DOHH2 (cell line): ENCODE measurements around the gene BCL2L11.
"Not testable (repeated sequence)": the region's sequence is repeated elsewhere in the genome, so short reads cannot be mapped to it uniquely, and the experiment has no call there.

ENCODE experiments used
- H3F3A ChIP-seq: fragments of 200-600 bp; sonication (generic), shearing (Covaris generic); 2 replicates; pipeline ENCODE4 v1.6.0; 2016; ENCODE audit warnings: antibody characterized with exemption, mild to moderate bottlenecking; ENCODE audit not compliant: control insufficient read depth, insufficient read depth
- H3K27ac ChIP-seq: fragments of 200-600 bp; sonication (generic); 2 replicates; pipeline ENCODE4 v1.5.1; 2014; ENCODE audit warnings: low read depth, mild to moderate bottlenecking, low read length, moderate library complexity
- H3K27me3 ChIP-seq: fragments of 200-600 bp; sonication (generic); 2 replicates; pipeline ENCODE4 v1.6.1; 2014; ENCODE audit warnings: mild to moderate bottlenecking, low read length, mixed read lengths; ENCODE audit not compliant: control insufficient read depth
- H3K36me3 ChIP-seq: fragments of 200-600 bp; sonication (generic); 2 replicates; pipeline ENCODE4 v1.6.1; 2014; ENCODE audit warnings: mild to moderate bottlenecking, low read length, moderate library complexity, mixed read lengths; ENCODE audit not compliant: control insufficient read depth
- H3K4me1 ChIP-seq: fragments of 200-600 bp; sonication (generic); 2 replicates; pipeline ENCODE4 v1.6.1; 2014; ENCODE audit warnings: mild to moderate bottlenecking, low read length, mixed read lengths; ENCODE audit not compliant: control insufficient read depth
- H3K4me2 ChIP-seq: fragments of 200-600 bp; sonication (generic); 2 replicates; pipeline ENCODE4 v1.6.0; 2014; ENCODE audit warnings: mild to moderate bottlenecking, low read length, moderate library complexity
- H3K4me3 ChIP-seq: fragments of 200-600 bp; sonication (generic); 2 replicates; pipeline ENCODE4 v1.5.1; 2014; ENCODE audit warnings: mild to moderate bottlenecking, low read length, mixed read lengths
- H3K79me2 ChIP-seq: fragments of 200-600 bp; sonication (generic); 2 replicates; pipeline ENCODE4 v1.6.1; 2014; ENCODE audit warnings: mild to moderate bottlenecking, low read length, mixed read lengths; ENCODE audit not compliant: control insufficient read depth
- H3K9me2 ChIP-seq: fragments of 200-600 bp; sonication (generic); replicated peaks from 2 replicates; pipeline ENCODE4 v1.6.1; 2014; ENCODE audit warnings: mild to moderate bottlenecking, low read length, mixed read lengths; ENCODE audit not compliant: control insufficient read depth
- H3K9me3 ChIP-seq: fragments of 200-600 bp; sonication (generic); 2 replicates; pipeline ENCODE4 v1.6.1; 2014; ENCODE audit warnings: antibody characterized with exemption, low read length, mixed read lengths; ENCODE audit not compliant: control insufficient read depth, insufficient read depth
- H4K20me1 ChIP-seq: fragments of 200-600 bp; sonication (generic); 2 replicates; pipeline ENCODE4 v1.6.0; 2014; ENCODE audit warnings: low read depth, mild to moderate bottlenecking, antibody characterized with exemption, low read length, moderate library complexity; ENCODE audit not compliant: control insufficient read depth, insufficient read depth
- EZH2phosphoT487 ChIP-seq: fragments of 200-600 bp; sonication (generic); IDR thresholded peaks from 2 replicates; pipeline ENCODE4 v1.6.1; 2017; ENCODE audit warnings: borderline replicate concordance, mild to moderate bottlenecking, antibody characterized with exemption, low read length, moderate library complexity, mixed read lengths
- TF ChIP-seq, protein P1 (sequence below): fragments of 200-600 bp; sonication (generic); IDR thresholded peaks from one replicate; pipeline ENCODE4 v1.5.1; 2014; ENCODE audit warnings: antibody characterized with exemption, mild to moderate bottlenecking, low read depth, low read length; ENCODE audit not compliant: poor library complexity, severe bottlenecking

Gene BCL2L11, protein sequence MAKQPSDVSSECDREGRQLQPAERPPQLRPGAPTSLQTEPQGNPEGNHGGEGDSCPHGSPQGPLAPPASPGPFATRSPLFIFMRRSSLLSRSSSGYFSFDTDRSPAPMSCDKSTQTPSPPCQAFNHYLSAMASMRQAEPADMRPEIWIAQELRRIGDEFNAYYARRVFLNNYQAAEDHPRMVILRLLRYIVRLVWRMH

DNA sequence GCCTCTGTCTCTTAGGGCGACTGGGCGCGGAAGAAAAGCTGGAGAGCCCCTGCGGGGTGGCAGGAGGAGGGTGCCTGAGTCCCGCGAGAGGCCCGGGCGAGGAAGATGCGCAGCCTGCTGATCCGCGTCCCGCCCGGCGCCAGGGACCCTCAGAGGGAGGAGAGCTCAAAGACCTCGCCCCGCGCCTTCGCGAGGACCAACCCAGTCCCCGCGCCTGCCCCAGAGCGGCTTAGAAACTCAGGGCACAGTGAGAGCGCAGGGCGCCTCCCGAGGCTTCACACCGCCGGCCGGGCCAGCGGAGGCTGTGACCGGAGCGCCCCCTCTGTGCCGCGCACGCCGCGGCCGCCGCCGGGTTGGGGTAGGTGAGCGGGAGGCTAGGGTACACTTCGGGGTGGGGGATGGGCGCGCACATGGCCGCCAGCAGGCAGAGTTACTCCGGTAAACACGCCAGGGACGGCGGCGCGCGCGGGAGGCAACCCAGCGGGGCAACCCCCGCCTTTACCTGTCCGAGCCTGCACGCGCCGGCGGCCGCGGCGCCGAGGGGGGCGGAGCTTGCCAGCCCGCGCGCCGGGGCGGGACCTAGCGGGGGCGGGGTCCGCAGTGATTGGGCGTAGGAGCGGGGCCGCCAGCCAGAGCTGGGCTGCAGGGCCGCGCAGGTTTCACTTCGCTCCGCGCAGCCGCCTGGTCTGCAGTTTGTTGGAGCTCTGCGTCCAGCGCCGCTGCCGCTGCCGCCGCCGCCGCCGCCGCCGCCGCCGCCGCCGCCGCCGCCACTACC is at the start of gene BCL2L11:
Gene BCL2L11 (plus strand): TSS at position 662 of the 775 bp plus-strand sequence. CDS start 2,832 bp downstream, outside the sequence.
- no peaks in the 10 kb centered on the region for H3K9me2 ChIP-seq
- peaks cover 30% of the 10 kb centered on the region for H4K20me1 ChIP-seq
- peak within 1 kb of the TSS; percentile 77 for H3K27ac ChIP-seq
- H3K36me3 ChIP-seq = peaks cover 41% of the 10 kb centered on the region
- H3K27me3 ChIP-seq = peaks cover 45% of the 10 kb centered on the region
- H3F3A ChIP-seq = peaks cover 3% of the 10 kb centered on the region; the same call in 1 of the 2 replicates
- H3K4me3 ChIP-seq = peak within 1 kb of the TSS; percentile 91
- H3K4me1 ChIP-seq = peaks cover 62% of the 10 kb centered on the region
- H3K79me2 ChIP-seq = peaks cover 46% of the 10 kb centered on the region
- TF ChIP-seq, protein P1, sequence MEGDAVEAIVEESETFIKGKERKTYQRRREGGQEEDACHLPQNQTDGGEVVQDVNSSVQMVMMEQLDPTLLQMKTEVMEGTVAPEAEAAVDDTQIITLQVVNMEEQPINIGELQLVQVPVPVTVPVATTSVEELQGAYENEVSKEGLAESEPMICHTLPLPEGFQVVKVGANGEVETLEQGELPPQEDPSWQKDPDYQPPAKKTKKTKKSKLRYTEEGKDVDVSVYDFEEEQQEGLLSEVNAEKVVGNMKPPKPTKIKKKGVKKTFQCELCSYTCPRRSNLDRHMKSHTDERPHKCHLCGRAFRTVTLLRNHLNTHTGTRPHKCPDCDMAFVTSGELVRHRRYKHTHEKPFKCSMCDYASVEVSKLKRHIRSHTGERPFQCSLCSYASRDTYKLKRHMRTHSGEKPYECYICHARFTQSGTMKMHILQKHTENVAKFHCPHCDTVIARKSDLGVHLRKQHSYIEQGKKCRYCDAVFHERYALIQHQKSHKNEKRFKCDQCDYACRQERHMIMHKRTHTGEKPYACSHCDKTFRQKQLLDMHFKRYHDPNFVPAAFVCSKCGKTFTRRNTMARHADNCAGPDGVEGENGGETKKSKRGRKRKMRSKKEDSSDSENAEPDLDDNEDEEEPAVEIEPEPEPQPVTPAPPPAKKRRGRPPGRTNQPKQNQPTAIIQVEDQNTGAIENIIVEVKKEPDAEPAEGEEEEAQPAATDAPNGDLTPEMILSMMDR = peak; percentile 56
- no peak for TF ChIP-seq EZH2phosphoT487
- H3K4me2 ChIP-seq = peak within 1 kb of the TSS; percentile 97
- H3K9me3 ChIP-seq = no peaks in the 10 kb centered on the region

DNA sequence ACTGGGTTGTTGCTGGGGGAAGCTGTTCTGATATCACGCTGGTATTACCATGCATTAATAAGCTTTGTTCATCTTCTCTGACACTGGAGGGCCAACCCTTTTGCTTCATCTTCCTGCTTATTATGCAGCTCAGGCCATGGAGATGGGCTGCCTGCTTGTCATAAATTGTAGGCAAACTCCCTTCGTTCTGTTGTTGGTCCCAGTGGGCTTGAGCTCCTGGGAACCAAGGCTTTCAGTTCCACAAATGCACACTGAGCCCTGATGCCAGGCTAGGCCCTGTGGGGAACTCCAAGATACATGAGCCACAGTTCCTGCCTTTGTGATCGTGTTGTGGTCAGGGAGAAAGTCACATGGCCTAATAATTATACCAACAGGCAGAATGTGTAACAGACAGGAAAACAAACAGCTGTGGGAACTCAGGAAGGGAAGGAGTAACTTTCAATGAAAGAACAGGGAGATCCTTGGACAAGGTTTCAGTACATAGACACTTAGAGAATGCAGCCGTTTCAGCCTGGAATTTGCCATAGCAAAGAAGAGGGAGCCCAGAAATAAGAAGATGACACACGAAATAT is 49.0 kb upstream of the BCL2L11 start:
- Histone ChIP-seq H3K36me3 (no peaks in the 10 kb centered on the region), H3K9me2 (no peaks in the 10 kb centered on the region), H4K20me1 (no peaks in the 10 kb centered on the region), H3K79me2 (no peaks in the 10 kb centered on the region), H3K27ac (no peak overlapping the region), H3F3A (no peaks in the 10 kb centered on the region), H3K9me3 (peaks cover 2% of the 10 kb centered on the region; the same call in 1 of the 2 replicates), H3K4me3 (no peak overlapping the region), H3K4me1 (peaks cover 13% of the 10 kb centered on the region), H3K27me3 (no peaks in the 10 kb centered on the region), H3K4me2 (peak overlapping the region; percentile 36)
- TF ChIP-seq EZH2phosphoT487 = no peak
- TF ChIP-seq, protein P1 = no peak

DNA sequence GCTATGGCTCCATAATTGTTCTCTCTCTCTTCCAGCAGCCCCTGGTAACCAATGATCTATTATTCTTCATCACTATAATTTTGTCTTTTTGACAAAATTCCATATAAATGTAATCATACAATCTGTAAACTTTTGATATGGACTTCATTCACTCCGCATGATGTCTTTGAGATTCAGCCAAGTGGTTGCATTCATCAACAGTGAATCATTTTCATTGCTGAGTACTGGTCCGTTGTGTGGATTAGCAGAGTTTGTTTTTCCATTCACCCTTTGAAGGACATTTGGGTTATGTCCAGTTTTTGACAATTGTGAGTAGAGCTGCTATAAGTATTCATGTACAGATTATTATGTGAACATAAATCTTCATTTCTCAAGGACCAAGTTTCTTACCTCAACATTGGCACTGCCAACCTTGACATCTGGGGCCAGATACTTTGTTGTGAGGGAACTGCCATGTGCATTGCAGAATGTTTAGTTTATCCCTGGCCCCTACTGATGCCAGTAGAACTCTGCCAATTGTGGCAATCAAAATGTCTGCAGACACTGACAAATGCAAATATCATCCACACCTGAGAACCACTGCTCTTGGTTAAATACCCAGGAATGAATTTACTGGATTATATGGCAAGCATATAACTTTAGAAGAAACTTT is 48.4 kb upstream of the BCL2L11 start:
- H3K27ac ChIP-seq = no peak overlapping the region
- no peaks in the 10 kb centered on the region for H3K36me3 ChIP-seq
- TF ChIP-seq, protein P1 = no peak
- no peak for TF ChIP-seq EZH2phosphoT487
- no peaks in the 10 kb centered on the region for H4K20me1 ChIP-seq
- H3K4me3 ChIP-seq = no peak overlapping the region
- H3K27me3 ChIP-seq = no peaks in the 10 kb centered on the region
- peaks cover 13% of the 10 kb centered on the region for H3K4me1 ChIP-seq
- H3K79me2 ChIP-seq = no peaks in the 10 kb centered on the region
- H3K4me2 ChIP-seq = no peak overlapping the region
- no peaks in the 10 kb centered on the region for H3F3A ChIP-seq
- peaks cover 2% of the 10 kb centered on the region; the same call in 1 of the 2 replicates for H3K9me3 ChIP-seq
- H3K9me2 ChIP-seq = no peaks in the 10 kb centered on the region

DNA sequence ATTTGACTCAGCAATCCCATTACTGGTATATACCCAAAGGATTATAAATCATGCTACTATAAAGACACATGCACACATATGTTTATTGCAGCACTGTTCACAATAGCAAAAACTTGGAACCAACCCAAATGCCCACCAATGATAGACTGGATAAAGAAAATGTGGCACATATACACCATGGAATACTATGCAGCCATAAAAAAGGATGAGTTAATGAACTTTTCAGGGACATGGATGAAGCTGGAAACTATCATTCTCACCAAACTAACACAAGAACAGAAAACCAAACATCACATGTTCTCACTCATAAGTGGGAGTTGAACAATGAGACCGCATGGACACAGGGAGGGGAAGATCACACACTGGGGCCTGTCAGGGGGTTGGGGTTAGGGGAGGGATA is 38.1 kb upstream of the BCL2L11 start:
- H3K79me2 ChIP-seq, H3K9me3 ChIP-seq, H3F3A ChIP-seq, H3K4me1 ChIP-seq, H3K4me3 ChIP-seq, H3K4me2 ChIP-seq, H4K20me1 ChIP-seq, H3K9me2 ChIP-seq, H3K27me3 ChIP-seq, H3K36me3 ChIP-seq, H3K27ac ChIP-seq: not testable (repeated sequence)
